Stomach (tissue), 4 donors: ENCODE results near the gene GFY.

ENCODE experiments used
- EP300 ChIP-seq: sonication (generic); formaldehyde crosslinking; IDR thresholded peaks from one replicate; pipeline ENCODE4 v1.6.1; 2017; ENCODE audit warnings: antibody characterized with exemption
- POLR2A ChIP-seq, 4 donors: fragments of 450-650 bp; IDR thresholded peaks; one replicate each; pipeline ENCODE4 v1.6.1; 2016; ENCODE audit warnings: antibody characterized with exemption in 4 of 4, control low read depth in 2 of 4, mild to moderate bottlenecking in 1 of 4, moderate library complexity in 1 of 4
- POLR2AphosphoS5 ChIP-seq, 3 donors: sonication (generic); formaldehyde crosslinking; IDR thresholded peaks; one replicate each; pipeline ENCODE4 v1.6.1; 2016; ENCODE audit warnings: antibody characterized with exemption in 3 of 3
- TF ChIP-seq, protein P1 (sequence below), 7 experiments: fragments of 450-650 bp in 4 of 7; fragments of 200-600 bp in 3 of 7; sonication (generic) in 3 of 7; IDR thresholded peaks; one replicate each; pipeline ENCODE4 v1.5.1; 2016 to 2019; ENCODE audit warnings: antibody characterized with exemption in 7 of 7, control low read depth in 2 of 7, mild to moderate bottlenecking in 1 of 7

DNA sequence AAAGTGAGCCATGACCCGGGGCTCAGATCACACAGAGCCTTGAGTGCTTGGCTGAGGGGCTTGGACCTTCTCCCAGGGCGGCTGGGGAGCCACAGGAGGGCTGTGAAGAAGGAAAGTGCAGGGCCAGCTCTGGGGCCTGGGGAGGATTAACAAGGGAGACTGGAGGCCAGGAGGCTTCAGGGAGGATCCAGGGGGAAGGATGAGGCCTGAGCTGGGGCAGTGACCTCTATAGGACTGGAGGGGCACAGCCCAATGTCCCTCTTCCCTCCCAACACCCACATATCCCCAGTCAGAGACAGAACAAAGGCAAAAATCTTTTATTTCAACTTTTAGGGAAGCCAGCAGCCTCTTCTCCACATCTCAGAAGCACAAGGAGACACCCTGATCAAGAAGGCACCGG lies 20.8 kb downstream of the GFY start:
- TF ChIP-seq, protein P1, sequence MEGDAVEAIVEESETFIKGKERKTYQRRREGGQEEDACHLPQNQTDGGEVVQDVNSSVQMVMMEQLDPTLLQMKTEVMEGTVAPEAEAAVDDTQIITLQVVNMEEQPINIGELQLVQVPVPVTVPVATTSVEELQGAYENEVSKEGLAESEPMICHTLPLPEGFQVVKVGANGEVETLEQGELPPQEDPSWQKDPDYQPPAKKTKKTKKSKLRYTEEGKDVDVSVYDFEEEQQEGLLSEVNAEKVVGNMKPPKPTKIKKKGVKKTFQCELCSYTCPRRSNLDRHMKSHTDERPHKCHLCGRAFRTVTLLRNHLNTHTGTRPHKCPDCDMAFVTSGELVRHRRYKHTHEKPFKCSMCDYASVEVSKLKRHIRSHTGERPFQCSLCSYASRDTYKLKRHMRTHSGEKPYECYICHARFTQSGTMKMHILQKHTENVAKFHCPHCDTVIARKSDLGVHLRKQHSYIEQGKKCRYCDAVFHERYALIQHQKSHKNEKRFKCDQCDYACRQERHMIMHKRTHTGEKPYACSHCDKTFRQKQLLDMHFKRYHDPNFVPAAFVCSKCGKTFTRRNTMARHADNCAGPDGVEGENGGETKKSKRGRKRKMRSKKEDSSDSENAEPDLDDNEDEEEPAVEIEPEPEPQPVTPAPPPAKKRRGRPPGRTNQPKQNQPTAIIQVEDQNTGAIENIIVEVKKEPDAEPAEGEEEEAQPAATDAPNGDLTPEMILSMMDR (IDR thresholded peaks at IDR 0.05) = no peak
- no peak for TF ChIP-seq EP300
- no peak for TF ChIP-seq POLR2AphosphoS5 (IDR thresholded peaks at IDR 0.05)
- TF ChIP-seq POLR2A (IDR thresholded peaks at IDR 0.05) = no peak
